ENCODE measurements around the gene ZSCAN29. TPM values are rescaled to one million over a fixed set of nuclear protein-coding genes. Genes with fewer than 3 reads are reported as not detected.

ZSCAN29 gene
- total RNA-seq = 11.2 TPM
- long read RNA-seq, full-length matches to known transcripts = 1 of 2 reads
- long read RNA-seq, partial matches to known transcripts = 0 of 2 reads
- long read RNA-seq, other reads (novel, unspliced or antisense) = 1 of 2 reads

DNA sequence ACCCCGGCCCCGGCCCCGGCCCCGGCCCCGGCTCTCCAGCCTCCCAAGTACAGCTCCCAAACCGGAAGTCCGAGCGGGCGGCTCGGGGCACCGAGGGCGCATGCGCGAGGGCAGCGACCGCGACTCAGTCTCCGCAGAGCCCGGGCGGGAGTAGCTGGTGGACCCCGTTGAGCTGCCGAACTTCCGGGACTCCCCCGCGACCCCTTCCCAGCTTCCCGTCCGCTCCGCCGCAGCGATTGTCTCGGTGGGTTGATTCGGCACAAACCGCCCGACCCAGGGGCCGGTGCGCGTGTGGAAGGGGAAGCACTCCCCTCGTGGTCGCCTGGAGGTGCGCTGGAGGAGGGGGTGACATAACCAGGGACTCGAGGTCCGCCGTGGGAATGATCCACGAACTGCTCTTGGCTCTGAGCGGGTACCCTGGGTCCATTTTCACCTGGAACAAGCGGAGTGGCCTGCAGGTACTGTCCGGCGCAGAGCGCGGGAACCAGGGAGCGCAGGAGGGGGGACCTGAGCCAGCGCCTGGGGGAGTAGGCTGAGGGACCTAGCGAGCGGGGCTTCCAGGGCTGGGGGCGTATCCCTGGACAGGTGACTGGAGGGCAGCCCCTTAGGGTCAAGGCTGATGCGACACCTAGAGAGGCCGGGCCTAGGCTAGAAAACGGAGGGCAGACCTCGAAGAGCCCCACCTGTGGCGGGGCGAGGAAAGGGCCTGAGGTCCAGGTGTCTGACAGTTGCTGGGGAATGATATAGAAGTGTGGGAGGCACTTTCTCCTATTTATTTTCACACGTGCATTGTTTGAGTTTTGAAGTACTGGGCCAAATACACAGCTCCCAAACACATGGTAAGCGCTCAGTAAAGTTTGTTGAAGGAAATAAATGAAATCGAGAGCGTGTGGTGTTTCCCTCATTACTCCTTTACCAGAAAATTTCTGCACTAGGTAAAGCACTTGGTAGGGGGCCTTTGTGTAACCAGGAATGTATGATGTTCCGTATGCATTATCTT is at the start of gene ZSCAN29, which contains the start of gene TUBGCP4:
ZSCAN29 (minus strand) TSS at position 69 of the 1,000 bp plus-strand sequence. CDS start 1,130 bp downstream, outside the sequence.
TUBGCP4 (plus strand) TSS at position 127 of the 1,000 bp plus-strand sequence; CDS start at position 381, 254 bp downstream.
- Histone ChIP-seq H3K27me3 (ENCODE audit: low read depth) (no peaks in the 10 kb centered on the region), H3K36me3 (peaks cover 20% of the 10 kb centered on the region), H3K4me3 (peak within 1 kb of the TSS; percentile 87), H3K27ac (replicated peaks) (peak within 1 kb of the TSS; percentile 83), H3K9me3 (replicated peaks) (no peaks in the 10 kb centered on the region), H3K4me1 (peaks cover 38% of the 10 kb centered on the region)
- intact Hi-C loops (cut with micrococcal nuclease) = no loop called here
- peak; percentile 82 for DNase-seq
- TF ChIP-seq, protein P1, sequence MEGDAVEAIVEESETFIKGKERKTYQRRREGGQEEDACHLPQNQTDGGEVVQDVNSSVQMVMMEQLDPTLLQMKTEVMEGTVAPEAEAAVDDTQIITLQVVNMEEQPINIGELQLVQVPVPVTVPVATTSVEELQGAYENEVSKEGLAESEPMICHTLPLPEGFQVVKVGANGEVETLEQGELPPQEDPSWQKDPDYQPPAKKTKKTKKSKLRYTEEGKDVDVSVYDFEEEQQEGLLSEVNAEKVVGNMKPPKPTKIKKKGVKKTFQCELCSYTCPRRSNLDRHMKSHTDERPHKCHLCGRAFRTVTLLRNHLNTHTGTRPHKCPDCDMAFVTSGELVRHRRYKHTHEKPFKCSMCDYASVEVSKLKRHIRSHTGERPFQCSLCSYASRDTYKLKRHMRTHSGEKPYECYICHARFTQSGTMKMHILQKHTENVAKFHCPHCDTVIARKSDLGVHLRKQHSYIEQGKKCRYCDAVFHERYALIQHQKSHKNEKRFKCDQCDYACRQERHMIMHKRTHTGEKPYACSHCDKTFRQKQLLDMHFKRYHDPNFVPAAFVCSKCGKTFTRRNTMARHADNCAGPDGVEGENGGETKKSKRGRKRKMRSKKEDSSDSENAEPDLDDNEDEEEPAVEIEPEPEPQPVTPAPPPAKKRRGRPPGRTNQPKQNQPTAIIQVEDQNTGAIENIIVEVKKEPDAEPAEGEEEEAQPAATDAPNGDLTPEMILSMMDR (IDR thresholded peaks at IDR 0.05; ENCODE audit: borderline replicate concordance) = peak; percentile 41

DNA sequence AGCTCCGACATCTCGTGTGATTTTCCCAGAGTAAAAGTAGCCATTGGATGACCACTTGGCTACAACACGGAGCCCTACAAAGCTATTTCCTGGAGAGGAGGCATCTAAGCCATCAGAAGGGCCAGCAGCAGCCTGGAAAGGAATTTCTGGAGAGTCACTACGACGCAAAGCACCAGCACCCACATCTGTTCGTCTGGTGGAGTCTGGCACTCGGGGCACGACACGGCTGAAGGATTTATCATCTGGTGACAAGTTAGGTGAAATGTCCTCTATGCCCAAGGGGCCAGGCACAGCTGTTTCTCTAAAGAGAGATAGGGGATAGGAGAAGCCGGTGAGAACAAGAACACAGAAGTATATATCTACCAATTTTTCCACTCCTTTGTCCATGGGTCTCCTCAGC is 49.6 kb upstream of the ZSCAN29 start:
- H3K4me1 ChIP-seq = peaks cover 3% of the 10 kb centered on the region
- no peaks in the 10 kb centered on the region for H3K9me3 ChIP-seq (replicated peaks)
- H3K36me3 ChIP-seq = peaks cover 86% of the 10 kb centered on the region
- TF ChIP-seq, protein P1 (IDR thresholded peaks at IDR 0.05; ENCODE audit: borderline replicate concordance) = no peak
- no peaks in the 10 kb centered on the region for H3K27me3 ChIP-seq (ENCODE audit: low read depth)
- intact Hi-C loops (cut with micrococcal nuclease) = no loop called here
- H3K27ac ChIP-seq (replicated peaks) = no peak overlapping the region
- H3K4me3 ChIP-seq = no peak overlapping the region
- no peak for DNase-seq

DNA sequence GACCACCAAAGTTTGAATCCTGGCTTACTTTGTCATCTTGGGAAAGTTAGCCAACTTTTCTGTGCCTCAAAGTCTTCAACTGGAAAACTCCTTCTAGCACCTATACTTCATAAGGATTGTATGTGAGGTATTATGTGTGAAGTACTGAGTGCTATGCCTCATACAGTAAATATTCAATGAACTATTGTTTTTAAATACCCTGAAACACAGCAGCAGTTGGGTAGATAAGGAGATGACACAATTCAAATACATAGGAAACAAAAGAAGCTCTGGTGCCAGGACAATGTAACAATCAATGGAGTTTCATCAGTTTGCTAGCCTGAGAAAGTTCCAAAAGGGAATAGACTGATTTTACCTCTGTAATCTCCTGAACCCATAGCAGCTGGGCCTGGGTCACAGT is 43.4 kb upstream of the ZSCAN29 start:
- DNase-seq = no peak
- Histone ChIP-seq H3K27me3 (ENCODE audit: low read depth) (no peaks in the 10 kb centered on the region), H3K27ac (replicated peaks) (no peak overlapping the region), H3K9me3 (replicated peaks) (no peaks in the 10 kb centered on the region), H3K4me1 (no peaks in the 10 kb centered on the region), H3K36me3 (peaks cover 90% of the 10 kb centered on the region), H3K4me3 (no peak overlapping the region)
- TF ChIP-seq, protein P1 (IDR thresholded peaks at IDR 0.05; ENCODE audit: borderline replicate concordance) = no peak
- intact Hi-C loops (cut with micrococcal nuclease) = no loop called here

DNA sequence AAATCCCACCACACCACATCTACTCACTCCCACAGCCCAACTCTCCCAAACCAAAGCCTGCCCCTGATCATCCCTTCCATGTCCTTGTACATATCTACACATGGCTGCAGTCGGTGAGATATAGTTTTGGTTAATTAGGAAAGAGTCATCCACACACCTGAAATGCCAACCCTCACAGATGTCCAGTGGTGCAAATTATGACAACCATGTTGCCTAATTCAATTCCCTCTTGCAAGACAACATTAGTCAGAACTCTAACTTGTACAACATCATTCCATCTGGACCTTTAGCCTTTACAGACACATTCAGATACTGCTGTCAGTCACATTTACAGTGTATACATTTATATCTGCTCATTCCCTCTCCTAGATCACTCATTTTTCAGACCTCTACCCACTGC is 41.3 kb upstream of the ZSCAN29 start:
- Histone ChIP-seq H3K4me1 (peaks cover 2% of the 10 kb centered on the region), H3K27me3 (ENCODE audit: low read depth) (no peaks in the 10 kb centered on the region), H3K4me3 (no peak overlapping the region), H3K36me3 (peaks cover 93% of the 10 kb centered on the region), H3K9me3 (replicated peaks) (no peaks in the 10 kb centered on the region), H3K27ac (replicated peaks) (no peak overlapping the region)
- TF ChIP-seq, protein P1 (IDR thresholded peaks at IDR 0.05; ENCODE audit: borderline replicate concordance) = no peak
- intact Hi-C loops (cut with micrococcal nuclease) = no loop called here
- no peak for DNase-seq

DNA sequence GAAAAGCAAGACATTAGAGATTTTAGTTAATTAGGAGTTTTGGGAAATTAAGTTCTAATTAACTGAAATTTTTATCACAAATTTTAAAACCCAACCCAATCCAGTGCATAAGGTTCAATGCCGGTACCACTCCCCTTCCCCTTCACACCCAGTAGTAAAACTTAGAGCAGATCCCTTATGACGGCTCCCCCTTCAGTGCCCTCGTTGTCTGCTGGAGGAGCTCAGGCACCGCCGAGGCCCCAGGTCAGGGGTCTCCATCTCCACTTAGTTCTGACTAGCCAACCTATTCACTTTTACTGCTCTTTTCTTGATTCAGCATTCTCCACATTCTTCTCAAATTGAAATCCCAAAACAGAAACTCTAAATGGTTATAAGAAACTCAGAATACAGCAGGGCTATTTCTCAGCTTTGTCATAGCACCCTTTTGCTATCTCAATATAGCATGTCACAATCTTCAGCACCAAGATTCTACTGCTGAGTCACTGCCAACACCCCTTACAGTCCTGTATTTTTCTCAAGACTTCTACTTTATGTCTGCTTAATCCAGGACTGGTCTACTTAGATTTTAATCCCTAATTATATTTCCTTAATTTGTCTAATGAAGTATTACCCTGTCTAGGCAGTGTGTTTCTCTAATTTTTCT is 39.9 kb upstream of the ZSCAN29 start:
- peaks cover 14% of the 10 kb centered on the region for H3K4me1 ChIP-seq
- DNase-seq = no peak
- no peak overlapping the region for H3K4me3 ChIP-seq
- intact Hi-C loops (cut with micrococcal nuclease) = no loop called here
- TF ChIP-seq, protein P1 (IDR thresholded peaks at IDR 0.05; ENCODE audit: borderline replicate concordance) = no peak
- H3K27me3 ChIP-seq (ENCODE audit: low read depth) = no peaks in the 10 kb centered on the region
- no peaks in the 10 kb centered on the region for H3K9me3 ChIP-seq (replicated peaks)
- H3K36me3 ChIP-seq = peaks cover 95% of the 10 kb centered on the region
- no peak overlapping the region for H3K27ac ChIP-seq (replicated peaks)
